ENCODE measurements around the gene CORO1C. TPM values are rescaled to one million over a fixed set of nuclear protein-coding genes. Genes with fewer than 3 reads are reported as not detected.
"Not testable (repeated sequence)": the region's sequence is repeated elsewhere in the genome, so short reads cannot be mapped to it uniquely, and the experiment has no call there.

Gene CORO1C
- total RNA-seq, 1 donor from 2014 or later = 164 TPM

GRCh38 chr12:108772891-108773797, 41.8 kb upstream of the CORO1C start:
- peaks cover 5% of the 10 kb centered on the region for H3K27me3 ChIP-seq (ENCODE audit: control insufficient read depth, insufficient read depth, low read length)
- no peak for DNase-seq (ENCODE audit: low read depth)

GRCh38 chr12:108772247-108772646, 40.9 kb upstream of the CORO1C start:
- DNase-seq (ENCODE audit: low read depth) = no peak
- Histone ChIP-seq H3K4me3 (ENCODE audit: low read depth, low read length) (no peak overlapping the region), H3K36me3 (ENCODE audit: control insufficient read depth, insufficient read depth, low read length) (no peaks in the 10 kb centered on the region), H3K27me3 (ENCODE audit: control insufficient read depth, insufficient read depth, low read length) (peaks cover 5% of the 10 kb centered on the region)
- TF ChIP-seq, protein P1, sequence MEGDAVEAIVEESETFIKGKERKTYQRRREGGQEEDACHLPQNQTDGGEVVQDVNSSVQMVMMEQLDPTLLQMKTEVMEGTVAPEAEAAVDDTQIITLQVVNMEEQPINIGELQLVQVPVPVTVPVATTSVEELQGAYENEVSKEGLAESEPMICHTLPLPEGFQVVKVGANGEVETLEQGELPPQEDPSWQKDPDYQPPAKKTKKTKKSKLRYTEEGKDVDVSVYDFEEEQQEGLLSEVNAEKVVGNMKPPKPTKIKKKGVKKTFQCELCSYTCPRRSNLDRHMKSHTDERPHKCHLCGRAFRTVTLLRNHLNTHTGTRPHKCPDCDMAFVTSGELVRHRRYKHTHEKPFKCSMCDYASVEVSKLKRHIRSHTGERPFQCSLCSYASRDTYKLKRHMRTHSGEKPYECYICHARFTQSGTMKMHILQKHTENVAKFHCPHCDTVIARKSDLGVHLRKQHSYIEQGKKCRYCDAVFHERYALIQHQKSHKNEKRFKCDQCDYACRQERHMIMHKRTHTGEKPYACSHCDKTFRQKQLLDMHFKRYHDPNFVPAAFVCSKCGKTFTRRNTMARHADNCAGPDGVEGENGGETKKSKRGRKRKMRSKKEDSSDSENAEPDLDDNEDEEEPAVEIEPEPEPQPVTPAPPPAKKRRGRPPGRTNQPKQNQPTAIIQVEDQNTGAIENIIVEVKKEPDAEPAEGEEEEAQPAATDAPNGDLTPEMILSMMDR (IDR thresholded peaks at IDR 0.05; ENCODE audit: insufficient read depth, low read length, poor library complexity, severe bottlenecking) = no peak

More at GRCh38 chr12:108772891-108773797, 41.8 kb upstream of the CORO1C start:
- Histone ChIP-seq H3K4me3 (ENCODE audit: low read depth, low read length) (no peak overlapping the region), H3K36me3 (ENCODE audit: control insufficient read depth, insufficient read depth, low read length) (no peaks in the 10 kb centered on the region)
- TF ChIP-seq, protein P1 (IDR thresholded peaks at IDR 0.05; ENCODE audit: insufficient read depth, low read length, poor library complexity, severe bottlenecking) = no peak

DNA sequence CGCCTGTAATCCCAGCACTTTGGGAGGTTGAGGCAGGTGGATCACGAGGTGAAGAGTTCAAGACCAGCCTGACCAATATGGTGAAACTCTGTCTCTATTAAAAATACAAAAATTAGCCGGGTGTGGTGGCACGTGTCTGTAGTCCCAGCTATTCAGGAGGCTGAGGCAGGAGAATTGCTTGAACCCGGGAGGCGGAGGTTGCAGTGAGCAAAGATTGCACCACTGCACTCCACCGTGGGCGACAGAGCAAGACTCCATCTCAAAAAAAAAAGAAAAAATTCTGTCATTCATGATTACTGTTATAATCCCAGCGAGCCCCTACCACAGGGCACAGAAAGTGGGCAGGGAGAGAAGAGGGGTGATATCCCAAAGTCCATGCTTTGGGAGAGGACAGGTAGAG, 40.5 kb upstream of the CORO1C start:
- DNase-seq (ENCODE audit: low read depth); H3K4me3 ChIP-seq (ENCODE audit: low read depth, low read length); H3K27me3 ChIP-seq (ENCODE audit: control insufficient read depth, insufficient read depth, low read length); H3K36me3 ChIP-seq (ENCODE audit: control insufficient read depth, insufficient read depth, low read length): not testable (repeated sequence)

GRCh38 chr12:108770963-108771362, 39.6 kb upstream of the CORO1C start:
- Histone ChIP-seq H3K36me3 (ENCODE audit: control insufficient read depth, insufficient read depth, low read length) (no peaks in the 10 kb centered on the region), H3K27me3 (ENCODE audit: control insufficient read depth, insufficient read depth, low read length) (peaks cover 5% of the 10 kb centered on the region), H3K4me3 (ENCODE audit: low read depth, low read length) (no peak overlapping the region)
- DNase-seq (ENCODE audit: low read depth) = no peak
- TF ChIP-seq, protein P1 (IDR thresholded peaks at IDR 0.05; ENCODE audit: insufficient read depth, low read length, poor library complexity, severe bottlenecking) = no peak

GRCh38 chr12:108770269-108770829, 39.0 kb upstream of the CORO1C start:
- Histone ChIP-seq H3K27me3 (ENCODE audit: control insufficient read depth, insufficient read depth, low read length) (peaks cover 5% of the 10 kb centered on the region), H3K4me3 (ENCODE audit: low read depth, low read length) (no peak overlapping the region), H3K36me3 (ENCODE audit: control insufficient read depth, insufficient read depth, low read length) (no peaks in the 10 kb centered on the region)
- no peak for DNase-seq (ENCODE audit: low read depth)
- TF ChIP-seq, protein P1 (IDR thresholded peaks at IDR 0.05; ENCODE audit: insufficient read depth, low read length, poor library complexity, severe bottlenecking) = no peak

- no peaks in the 10 kb centered on the region for H3K36me3 ChIP-seq (ENCODE audit: control insufficient read depth, insufficient read depth, low read length)
- H3K27me3 ChIP-seq (ENCODE audit: control insufficient read depth, insufficient read depth, low read length) = peaks cover 5% of the 10 kb centered on the region
- TF ChIP-seq, protein P1 (IDR thresholded peaks at IDR 0.05; ENCODE audit: insufficient read depth, low read length, poor library complexity, severe bottlenecking) = no peak
- no peak for DNase-seq (ENCODE audit: low read depth)
- peak overlapping the region; percentile 31 for H3K4me3 ChIP-seq (ENCODE audit: low read depth, low read length)
Observed at GRCh38 chr12:108768591-108769500, 37.5 kb upstream of the CORO1C start.

Data from kidney epithelial cell (primary cell).